Suppressor macrophage treated with lipopolysaccharide for 1 hour (primary cell): ENCODE measurements around the gene ZMYND8.
"Not testable (repeated sequence)": the region's sequence is repeated elsewhere in the genome, so short reads cannot be mapped to it uniquely, and the experiment has no call there.

Experiments
- DNase-seq, 3 donors: peaks; one replicate each; pipeline ENCODE4 v3.0.0-alpha.2; 2020 to 2022

The ZMYND8 gene

GRCh38 chr20:47222468-47223119 is 133.9 kb downstream of the ZMYND8 start:
- no peak for DNase-seq

GRCh38 chr20:47221036-47221625 is 135.4 kb downstream of the ZMYND8 start:
- DNase-seq, result no peak

- DNase-seq, result peak; percentile 49 to 66 (median 52)
Measured at GRCh38 chr20:47220161-47220582, 136.3 kb downstream of the ZMYND8 start.

- DNase-seq, result no peak
Measured at GRCh38 chr20:47217482-47218446, 138.7 kb downstream of the ZMYND8 start.

GRCh38 chr20:47216819-47217410 is 139.6 kb downstream of the ZMYND8 start:
- no peak for DNase-seq

GRCh38 chr20:47215653-47216397 is 140.7 kb downstream of the ZMYND8 start:
- DNase-seq, result no peak

- DNase-seq, result no peak
Measured at GRCh38 chr20:47213966-47214365, 142.5 kb downstream of the ZMYND8 start.

GRCh38 chr20:47212606-47213207 is 143.8 kb downstream of the ZMYND8 start:
- no peak for DNase-seq

GRCh38 chr20:47211036-47211435 is 145.5 kb downstream of the ZMYND8 start:
- DNase-seq, result no peak

GRCh38 chr20:47210470-47210869 is 146.0 kb downstream of the ZMYND8 start:
- DNase-seq, result no peak

GRCh38 chr20:47209982-47210381 is 146.5 kb downstream of the ZMYND8 start:
- DNase-seq, result no peak

GRCh38 chr20:47208534-47209174 is 147.8 kb downstream of the ZMYND8 start:
- no peak for DNase-seq

- DNase-seq, result no peak
Measured at GRCh38 chr20:47206962-47207641, 149.4 kb downstream of the ZMYND8 start.

- not testable (repeated sequence) for DNase-seq
Measured at GRCh38 chr20:47206552-47206951, 149.9 kb downstream of the ZMYND8 start.

- peak; percentile 18 to 37 (median 33) for DNase-seq
Measured at GRCh38 chr20:47205577-47206123, 150.8 kb downstream of the ZMYND8 start.

GRCh38 chr20:47204850-47205122 is 151.7 kb downstream of the ZMYND8 start:
- DNase-seq, result not testable (repeated sequence)

- DNase-seq, result peak in 2 of 3 donors; percentile 11 to 28
Measured at GRCh38 chr20:47204008-47204849, 152.3 kb downstream of the ZMYND8 start.

GRCh38 chr20:47202733-47203667 is 153.5 kb downstream of the ZMYND8 start:
- DNase-seq, result peak in 1 of 3 donors; percentile 9
